Tibial artery (tissue), 4 donors: ENCODE results near the gene TRIM52.
A peak's percentile ranks its signal among the peaks of the same experiment; 100 is the strongest.

Experiments used
- DNase-seq, 2 donors: peaks; one replicate each; pipeline ENCODE4 v3.0.0-alpha.2; 2019
- H3K27ac ChIP-seq, 2 donors: fragments of 200-600 bp; sonication (generic) in 1 of 2; 1 replicate in 1 of 2; 2 replicates in 1 of 2; pipeline ENCODE4 v1.5.1; 2018 to 2019; ENCODE audit warnings: mild to moderate bottlenecking in 1 of 2
- H3K27me3 ChIP-seq, 2 donors: fragments of 200-600 bp; sonication (generic) in 1 of 2; one replicate each; pipeline versions ENCODE4 v1.5.1 to v1.6.0; 2016 to 2019
- H3K36me3 ChIP-seq, 3 donors: fragments of 200-600 bp; sonication (generic) in 2 of 3; one replicate each; pipeline ENCODE4 v1.5.1; 2016 to 2019; ENCODE audit warnings: mild to moderate bottlenecking in 2 of 3
- H3K4me1 ChIP-seq, 4 donors: fragments of 200-600 bp; sonication (generic) in 2 of 4; 1 replicate in 3 of 4; 2 replicates in 1 of 4; pipeline ENCODE4 v1.5.1; 2016 to 2019
- H3K4me3 ChIP-seq, 2 donors: fragments of 200-600 bp; sonication (generic) in 1 of 2; 1 replicate in 1 of 2; 2 replicates in 1 of 2; pipeline ENCODE4 v1.5.1; 2018 to 2019; ENCODE audit warnings: mild to moderate bottlenecking in 2 of 2
- H3K9me3 ChIP-seq, 3 donors: fragments of 200-600 bp; sonication (generic) in 1 of 3; one replicate each; pipeline ENCODE4 v1.5.1; 2016 to 2019
- intact Hi-C: fragments of 100-400 bp; cut with DNase I; formaldehyde crosslinking; loops from one replicate; pipeline ENCODE4 v1.15.0; 2023; ENCODE audit warnings: low total_unique reads
- TF ChIP-seq, protein P1 (sequence below), 2 experiments: fragments of 200-600 bp in 1 of 2; fragments of 450-650 bp in 1 of 2; IDR thresholded peaks; one replicate each; pipeline ENCODE4 v1.5.1; 2017 to 2019; ENCODE audit warnings: antibody characterized with exemption in 2 of 2, mild to moderate bottlenecking in 1 of 2, moderate library complexity in 1 of 2

The TRIM52 gene

DNA sequence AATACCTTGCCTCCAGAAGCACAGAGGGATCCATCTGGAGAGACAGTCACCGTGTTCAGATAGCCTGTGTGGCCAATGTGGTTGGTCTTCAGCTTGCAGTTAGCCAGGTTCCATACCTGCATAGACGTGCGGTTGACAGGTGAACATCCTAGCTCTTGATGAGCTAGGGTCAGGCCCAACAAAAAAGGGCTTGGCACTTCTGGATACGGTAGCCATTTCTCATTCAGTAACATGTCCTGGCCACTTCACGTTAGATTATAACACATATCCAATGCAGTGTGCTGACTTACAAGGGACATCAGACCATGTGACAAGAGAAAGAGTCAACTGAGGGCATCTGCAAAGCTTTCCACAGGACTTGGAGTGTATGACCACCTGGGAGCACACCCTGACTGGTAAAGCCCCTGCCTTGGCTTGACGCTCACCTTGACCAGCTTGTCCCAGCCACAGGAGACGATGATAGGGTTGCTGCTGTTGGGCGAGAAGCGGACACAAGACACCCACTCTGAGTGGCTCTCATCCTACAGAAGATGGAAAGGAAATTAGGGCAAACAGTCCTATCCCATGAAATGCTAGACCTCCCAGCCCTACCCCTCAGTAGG, 21.8 kb downstream of the TRIM52 start:
- Histone ChIP-seq H3K27ac (no peak overlapping the region), H3K4me1 (peaks cover 0 to 36% (median 26%) of the 10 kb centered on the region in 4 donors), H3K4me3 (no peak overlapping the region), H3K27me3 (no peaks in the 10 kb centered on the region), H3K36me3 (peaks cover 69 to 82% (median 81%) of the 10 kb centered on the region in 3 donors), H3K9me3 (no peaks in the 10 kb centered on the region)
- peak in 1 of 2 donors; percentile 55 for DNase-seq
- TF ChIP-seq, protein P1, sequence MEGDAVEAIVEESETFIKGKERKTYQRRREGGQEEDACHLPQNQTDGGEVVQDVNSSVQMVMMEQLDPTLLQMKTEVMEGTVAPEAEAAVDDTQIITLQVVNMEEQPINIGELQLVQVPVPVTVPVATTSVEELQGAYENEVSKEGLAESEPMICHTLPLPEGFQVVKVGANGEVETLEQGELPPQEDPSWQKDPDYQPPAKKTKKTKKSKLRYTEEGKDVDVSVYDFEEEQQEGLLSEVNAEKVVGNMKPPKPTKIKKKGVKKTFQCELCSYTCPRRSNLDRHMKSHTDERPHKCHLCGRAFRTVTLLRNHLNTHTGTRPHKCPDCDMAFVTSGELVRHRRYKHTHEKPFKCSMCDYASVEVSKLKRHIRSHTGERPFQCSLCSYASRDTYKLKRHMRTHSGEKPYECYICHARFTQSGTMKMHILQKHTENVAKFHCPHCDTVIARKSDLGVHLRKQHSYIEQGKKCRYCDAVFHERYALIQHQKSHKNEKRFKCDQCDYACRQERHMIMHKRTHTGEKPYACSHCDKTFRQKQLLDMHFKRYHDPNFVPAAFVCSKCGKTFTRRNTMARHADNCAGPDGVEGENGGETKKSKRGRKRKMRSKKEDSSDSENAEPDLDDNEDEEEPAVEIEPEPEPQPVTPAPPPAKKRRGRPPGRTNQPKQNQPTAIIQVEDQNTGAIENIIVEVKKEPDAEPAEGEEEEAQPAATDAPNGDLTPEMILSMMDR (IDR thresholded peaks at IDR 0.05): no peak
- intact Hi-C loops: no loop called here

DNA sequence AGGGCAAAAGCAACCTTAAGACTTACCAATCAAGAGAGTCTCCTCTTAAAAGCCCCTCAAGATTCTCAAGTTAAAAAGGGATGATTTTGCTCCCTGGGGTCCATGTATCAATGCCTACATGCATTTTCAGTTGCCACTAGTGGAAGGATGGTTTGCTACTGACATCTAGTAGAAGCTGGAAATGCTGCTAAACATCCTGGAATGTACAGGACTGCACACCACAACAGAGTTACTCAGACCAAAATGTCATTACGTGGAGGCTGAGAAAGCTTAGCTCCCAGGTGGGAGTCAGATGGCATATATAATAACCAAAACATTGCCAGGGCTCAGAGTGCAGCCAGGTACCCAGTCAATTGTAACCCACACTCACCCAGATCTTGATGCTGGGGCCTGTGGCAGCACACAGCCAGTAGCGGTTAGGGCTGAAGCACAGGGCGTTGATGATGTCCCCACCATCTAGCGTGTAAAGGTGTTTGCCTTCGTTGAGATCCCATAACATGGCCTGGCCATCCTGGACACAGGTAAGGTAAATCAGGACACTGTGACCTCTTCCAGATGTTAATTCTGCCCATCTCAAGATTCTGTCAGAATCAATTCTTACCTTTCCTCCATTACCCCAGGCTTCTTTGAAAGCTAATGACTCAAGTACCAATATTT, 23.1 kb downstream of the TRIM52 start:
- no peak overlapping the region for H3K27ac ChIP-seq
- intact Hi-C loops: no loop called here
- H3K36me3 ChIP-seq: peaks cover 71 to 95% (median 94%) of the 10 kb centered on the region in 3 donors
- DNase-seq: no peak
- H3K4me3 ChIP-seq: no peak overlapping the region
- TF ChIP-seq, protein P1 (IDR thresholded peaks at IDR 0.05): no peak
- peaks cover 0 to 33% (median 26%) of the 10 kb centered on the region in 4 donors for H3K4me1 ChIP-seq
- no peaks in the 10 kb centered on the region for H3K27me3 ChIP-seq
- no peaks in the 10 kb centered on the region for H3K9me3 ChIP-seq

DNA sequence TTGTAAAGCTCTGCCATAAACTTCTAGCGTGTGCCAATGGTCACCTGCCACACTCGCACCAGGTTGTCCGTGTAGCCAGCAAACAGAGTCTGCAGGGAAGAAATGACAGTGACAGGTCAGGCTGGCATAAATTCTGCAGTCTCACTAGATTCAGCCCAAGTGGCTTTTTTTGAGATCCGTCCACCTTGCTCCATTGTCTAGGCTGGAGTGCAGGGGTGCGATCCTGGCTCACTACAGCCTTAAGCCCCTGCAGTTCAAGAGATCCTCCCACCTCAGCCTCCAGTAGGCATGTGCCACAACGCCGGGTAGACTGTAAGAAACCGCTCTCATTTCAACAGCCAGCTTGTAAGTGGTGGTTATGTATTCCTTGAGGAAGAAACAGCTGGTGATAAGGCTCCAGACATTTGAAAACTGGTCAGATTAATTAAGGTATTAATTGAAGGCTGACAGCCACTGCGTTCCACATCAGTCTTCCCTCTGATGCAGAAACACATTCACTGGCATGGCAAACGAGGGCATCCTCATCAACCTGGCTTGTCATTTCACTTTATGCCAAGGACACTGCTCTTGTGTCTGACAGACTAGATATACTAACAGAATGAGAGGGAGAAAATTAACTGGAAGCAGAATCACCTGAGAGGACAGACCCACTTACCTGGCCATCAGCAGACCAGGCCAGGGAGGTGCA, 23.8 kb downstream of the TRIM52 start:
- no peak overlapping the region for H3K27ac ChIP-seq
- peak in 1 of 2 donors; percentile 48 for DNase-seq
- peaks cover 71 to 100% (median 97%) of the 10 kb centered on the region in 3 donors for H3K36me3 ChIP-seq
- intact Hi-C loops: no loop called here
- no peaks in the 10 kb centered on the region for H3K27me3 ChIP-seq
- H3K4me3 ChIP-seq: no peak overlapping the region
- no peaks in the 10 kb centered on the region for H3K9me3 ChIP-seq
- TF ChIP-seq, protein P1 (IDR thresholded peaks at IDR 0.05): no peak
- peaks cover 0 to 25% (median 20%) of the 10 kb centered on the region in 4 donors for H3K4me1 ChIP-seq

DNA sequence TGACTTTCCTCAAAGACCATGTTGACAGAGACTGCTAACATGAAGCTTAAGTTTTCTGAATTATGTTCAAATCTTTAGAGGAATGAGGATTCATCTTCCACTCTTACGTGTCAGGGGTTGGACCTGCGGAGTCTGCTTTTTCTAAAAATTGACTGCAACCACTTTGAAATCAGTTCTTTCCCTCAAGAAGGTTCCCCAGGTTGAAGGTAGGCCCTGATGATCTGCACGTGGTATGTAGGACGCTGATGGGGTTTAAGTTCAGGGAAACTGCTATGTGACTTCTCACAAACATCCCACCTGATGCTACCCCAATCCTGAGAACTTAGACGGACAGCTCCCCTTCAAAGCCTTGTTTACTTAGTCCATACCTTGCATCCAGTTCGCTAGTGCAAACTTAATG, 24.5 kb downstream of the TRIM52 start:
- peaks cover 0 to 19% (median 14%) of the 10 kb centered on the region in 4 donors for H3K4me1 ChIP-seq
- no peaks in the 10 kb centered on the region for H3K27me3 ChIP-seq
- no peak overlapping the region for H3K27ac ChIP-seq
- no peaks in the 10 kb centered on the region for H3K9me3 ChIP-seq
- peaks cover 64 to 100% (median 91%) of the 10 kb centered on the region in 3 donors for H3K36me3 ChIP-seq
- intact Hi-C loops: no loop called here
- DNase-seq: no peak
- TF ChIP-seq, protein P1 (IDR thresholded peaks at IDR 0.05): no peak
- no peak overlapping the region for H3K4me3 ChIP-seq

DNA sequence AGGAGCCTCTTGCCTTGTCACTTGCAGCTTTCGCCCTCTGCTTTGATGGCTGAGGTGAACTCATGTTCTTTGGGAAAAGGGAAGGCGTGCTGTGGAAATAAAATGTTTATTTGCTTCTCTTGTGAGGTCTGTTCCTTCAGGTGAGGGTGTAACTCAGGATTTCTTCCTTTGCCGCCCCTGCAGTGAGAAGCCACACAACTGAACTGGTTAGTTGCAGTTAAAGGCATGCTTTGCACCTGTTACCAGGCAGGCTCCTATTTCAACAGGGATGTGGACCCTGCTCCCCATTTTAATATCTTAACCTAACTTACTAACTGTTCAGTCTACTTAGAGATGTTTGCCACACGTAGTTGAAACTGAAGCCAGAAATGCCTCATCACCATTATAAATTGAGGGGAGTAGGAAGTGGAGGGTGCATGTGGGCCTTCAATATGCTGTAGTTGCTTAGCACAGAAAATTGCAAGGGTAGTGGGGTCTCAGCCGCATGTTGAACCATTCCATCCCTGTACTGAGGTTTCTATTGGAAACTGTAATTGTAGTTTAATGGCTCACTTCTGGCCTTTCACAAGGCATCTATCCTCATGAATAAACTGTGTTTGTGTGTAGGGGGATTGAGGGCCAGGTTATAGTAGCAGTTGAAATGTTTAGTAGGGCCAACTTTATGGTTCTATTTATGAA, 25.1 kb downstream of the TRIM52 start:
- H3K4me1 ChIP-seq: peaks cover 0 to 13% (median 8%) of the 10 kb centered on the region in 4 donors
- H3K4me3 ChIP-seq: no peak overlapping the region
- no peaks in the 10 kb centered on the region for H3K9me3 ChIP-seq
- no peak for DNase-seq
- TF ChIP-seq, protein P1 (IDR thresholded peaks at IDR 0.05): no peak
- no peaks in the 10 kb centered on the region for H3K27me3 ChIP-seq
- H3K36me3 ChIP-seq: peaks cover 58 to 100% (median 87%) of the 10 kb centered on the region in 3 donors
- H3K27ac ChIP-seq: no peak overlapping the region
- intact Hi-C loops: no loop called here
